Activated naive CD8-positive, alpha-beta T cell treated with anti-CD3 and anti-CD28 coated beads, Interleukin-2, amount 10 ng/mL, durations not matched to agents 7 days and 5 days (primary cell): ENCODE results near the gene ENTPD8. TPM values are rescaled to one million over a fixed set of nuclear protein-coding genes. Genes with fewer than 3 reads are reported as not detected.

Experiments
- ATAC-seq: fragments of 150-1000 bp; cut with Tn5 transposase; one replicate; pipeline ENCODE4 v1.10.0; 2021; ENCODE audit warnings: low read depth, moderate library complexity
- POLR2A ChIA-PET: fragments of 350-600 bp; sonication (Branson Sonifier 250); formaldehyde crosslinking; loops from one replicate; lab custom pipeline; 2021; ENCODE audit warnings: antibody characterized with exemption; lab: Charles Lee
- DNase-seq: peaks from one replicate; pipeline ENCODE4 v3.0.0; 2021
- H3K27ac Mint-ChIP-seq: one replicate; pipeline ENCODE4 v1.8.0; 2022; ENCODE audit warnings: mild to moderate bottlenecking, mixed read lengths
- H3K27me3 Mint-ChIP-seq: one replicate; pipeline ENCODE4 v1.8.0; 2022; ENCODE audit warnings: mild to moderate bottlenecking, moderate library complexity, mixed read lengths
- H3K36me3 Mint-ChIP-seq: one replicate; pipeline ENCODE4 v1.8.0; 2021; ENCODE audit warnings: mild to moderate bottlenecking, mixed read lengths
- H3K4me1 Mint-ChIP-seq: one replicate; pipeline ENCODE4 v1.8.0; 2021; ENCODE audit warnings: mixed read lengths
- H3K4me3 Mint-ChIP-seq: one replicate; pipeline ENCODE4 v1.8.0; 2022; ENCODE audit warnings: mild to moderate bottlenecking, moderate library complexity, mixed read lengths
- H3K9me3 Mint-ChIP-seq: one replicate; pipeline ENCODE4 v1.8.0; 2021; ENCODE audit warnings: mixed read lengths
- total RNA-seq, 2 experiments: library from RNA; stranded (reverse); gene quantifications; one replicate each; pipeline ENCODE4 v1.2.3, GENCODE V29; 2021

The ENTPD8 gene
- total RNA-seq, 2 experiments from 2014 or later, result not detected

DNA sequence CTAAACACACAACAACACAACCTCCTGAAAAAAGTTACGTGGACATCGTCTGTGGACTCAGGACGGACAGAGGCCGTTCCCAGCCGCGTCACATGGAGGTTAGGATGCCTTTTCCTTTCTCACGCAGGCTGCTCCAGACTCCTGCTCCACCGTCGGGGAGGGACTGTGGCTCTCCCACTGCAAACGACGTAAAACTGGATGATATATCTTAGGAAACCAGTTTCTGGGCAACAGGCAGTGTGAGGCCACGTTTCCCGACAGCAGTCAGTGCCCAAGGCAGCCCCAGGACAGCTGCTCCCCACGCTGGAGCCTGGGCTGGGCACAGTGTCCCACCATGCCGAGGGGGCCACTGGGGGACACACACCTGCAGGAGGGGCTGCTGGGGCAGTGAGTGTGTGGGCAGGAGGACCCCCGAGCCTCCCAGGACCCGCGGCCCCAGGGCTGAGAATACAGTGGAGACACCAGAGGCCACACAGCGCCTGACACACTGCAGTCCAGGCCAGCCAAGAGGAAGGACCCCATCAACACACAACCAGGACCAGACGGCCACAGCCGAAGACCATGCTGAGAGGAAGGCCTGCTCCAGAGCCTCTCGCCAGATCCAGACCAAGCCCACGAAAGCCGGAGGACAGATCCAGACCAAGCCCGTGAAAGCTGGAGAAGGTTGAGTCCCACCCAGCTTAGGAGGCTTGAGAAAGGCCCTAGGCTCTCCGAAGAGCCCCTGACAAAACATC is 44.4 kb downstream of the ENTPD8 start:
- DNase-seq (no peak), ATAC-seq (no peak)
- Mint-ChIP-seq H3K36me3 (no peaks in the 10 kb centered on the region), H3K4me1 (peaks cover 2% of the 10 kb centered on the region), H3K4me3 (no peak overlapping the region), H3K9me3 (no peaks in the 10 kb centered on the region), H3K27me3 (no peaks in the 10 kb centered on the region), H3K27ac (no peak overlapping the region)
- POLR2A ChIA-PET, result no interaction called here

GRCh38 chr9:137396227-137396626 is 44.9 kb downstream of the ENTPD8 start:
- Mint-ChIP-seq H3K27me3 (no peaks in the 10 kb centered on the region), H3K4me3 (no peak overlapping the region), H3K9me3 (no peaks in the 10 kb centered on the region), H3K36me3 (no peaks in the 10 kb centered on the region), H3K4me1 (peaks cover 2% of the 10 kb centered on the region), H3K27ac (no peak overlapping the region)
- ATAC-seq (no peak), DNase-seq (no peak)
- POLR2A ChIA-PET, result no interaction called here

DNA sequence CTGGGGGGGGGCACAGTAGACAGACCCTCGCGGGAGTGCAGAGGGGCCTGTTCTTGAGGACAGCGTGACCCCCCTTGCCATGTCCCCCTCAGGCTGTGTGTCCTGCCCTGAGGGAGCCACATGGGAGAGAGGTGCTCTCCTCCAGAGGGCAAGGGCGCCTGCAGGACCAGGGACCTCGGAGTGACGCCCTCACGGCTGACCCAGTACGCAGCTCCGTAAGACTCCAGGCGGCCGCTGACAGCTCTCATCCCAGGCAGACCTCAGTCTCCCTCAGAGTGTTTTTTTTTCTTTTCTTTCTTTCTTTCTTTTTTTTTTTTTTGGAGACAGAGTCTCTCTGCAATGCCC is 45.5 kb downstream of the ENTPD8 start:
- H3K36me3 Mint-ChIP-seq, result no peaks in the 10 kb centered on the region
- ATAC-seq (no peak), DNase-seq (no peak)
- H3K9me3 Mint-ChIP-seq, result no peaks in the 10 kb centered on the region
- H3K27me3 Mint-ChIP-seq, result no peaks in the 10 kb centered on the region
- H3K4me1 Mint-ChIP-seq, result peaks cover 2% of the 10 kb centered on the region
- POLR2A ChIA-PET, result no interaction called here
- H3K4me3 Mint-ChIP-seq, result no peak overlapping the region
- H3K27ac Mint-ChIP-seq, result no peak overlapping the region

GRCh38 chr9:137394866-137395665 is 46.1 kb downstream of the ENTPD8 start:
- POLR2A ChIA-PET, result no interaction called here
- Mint-ChIP-seq H3K27ac (no peak overlapping the region), H3K27me3 (no peaks in the 10 kb centered on the region), H3K4me3 (no peak overlapping the region), H3K4me1 (peaks cover 4% of the 10 kb centered on the region), H3K36me3 (no peaks in the 10 kb centered on the region), H3K9me3 (no peaks in the 10 kb centered on the region)
- DNase-seq (no peak), ATAC-seq (no peak)

- POLR2A ChIA-PET, result no interaction called here
- no peaks in the 10 kb centered on the region for H3K27me3 Mint-ChIP-seq
- DNase-seq, result no peak
- no peaks in the 10 kb centered on the region for H3K36me3 Mint-ChIP-seq
- peaks cover 4% of the 10 kb centered on the region for H3K4me1 Mint-ChIP-seq
- ATAC-seq, result no peak
- no peaks in the 10 kb centered on the region for H3K9me3 Mint-ChIP-seq
- H3K4me3 Mint-ChIP-seq, result no peak overlapping the region
- H3K27ac Mint-ChIP-seq, result no peak overlapping the region
Measured at GRCh38 chr9:137393176-137394150, 47.7 kb downstream of the ENTPD8 start.

- POLR2A ChIA-PET, result no interaction called here
- H3K4me1 Mint-ChIP-seq, result peaks cover 4% of the 10 kb centered on the region
- H3K4me3 Mint-ChIP-seq, result no peak overlapping the region
- no peaks in the 10 kb centered on the region for H3K9me3 Mint-ChIP-seq
- H3K27me3 Mint-ChIP-seq, result no peaks in the 10 kb centered on the region
- no peak overlapping the region for H3K27ac Mint-ChIP-seq
- H3K36me3 Mint-ChIP-seq, result no peaks in the 10 kb centered on the region
- DNase-seq (no peak), ATAC-seq (no peak)
Measured at GRCh38 chr9:137392232-137393007, 48.7 kb downstream of the ENTPD8 start.

- POLR2A ChIA-PET, result no interaction called here
- Mint-ChIP-seq H3K4me1 (peaks cover 2% of the 10 kb centered on the region), H3K4me3 (no peak overlapping the region), H3K27ac (no peak overlapping the region), H3K9me3 (no peaks in the 10 kb centered on the region), H3K36me3 (no peaks in the 10 kb centered on the region), H3K27me3 (no peaks in the 10 kb centered on the region)
- no peak for DNase-seq
- ATAC-seq, result no peak
Measured at GRCh38 chr9:137391411-137391754, 49.8 kb downstream of the ENTPD8 start.

- DNase-seq (no peak), ATAC-seq (no peak)
- POLR2A ChIA-PET, result no interaction called here
- no peaks in the 10 kb centered on the region for H3K27me3 Mint-ChIP-seq
- H3K4me3 Mint-ChIP-seq, result no peak overlapping the region
- H3K27ac Mint-ChIP-seq, result no peak overlapping the region
- H3K4me1 Mint-ChIP-seq, result peaks cover 2% of the 10 kb centered on the region
- no peaks in the 10 kb centered on the region for H3K9me3 Mint-ChIP-seq
- no peaks in the 10 kb centered on the region for H3K36me3 Mint-ChIP-seq
Measured at GRCh38 chr9:137390553-137391410, 50.4 kb downstream of the ENTPD8 start.

DNA sequence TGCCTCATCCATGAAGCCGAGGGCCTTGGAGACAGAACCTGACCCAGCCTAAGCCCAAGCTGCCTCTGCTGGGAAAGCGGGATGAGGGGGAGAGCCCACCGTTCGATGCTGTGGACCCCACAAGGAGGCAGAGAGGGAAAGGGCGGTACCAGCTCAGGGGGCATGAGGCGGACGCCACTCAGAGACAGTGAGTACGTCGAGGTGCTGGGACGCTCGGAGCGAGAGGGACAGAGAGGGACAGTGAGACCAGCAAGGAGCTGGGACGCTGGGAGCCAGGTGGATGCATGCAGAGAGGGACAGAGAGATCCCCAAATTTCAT is 51.8 kb downstream of the ENTPD8 start:
- no peak overlapping the region for H3K27ac Mint-ChIP-seq
- no peaks in the 10 kb centered on the region for H3K36me3 Mint-ChIP-seq
- POLR2A ChIA-PET, result no interaction called here
- no peaks in the 10 kb centered on the region for H3K9me3 Mint-ChIP-seq
- ATAC-seq, result no peak
- H3K27me3 Mint-ChIP-seq, result no peaks in the 10 kb centered on the region
- H3K4me1 Mint-ChIP-seq, result peaks cover 2% of the 10 kb centered on the region
- DNase-seq, result no peak
- H3K4me3 Mint-ChIP-seq, result no peak overlapping the region

DNA sequence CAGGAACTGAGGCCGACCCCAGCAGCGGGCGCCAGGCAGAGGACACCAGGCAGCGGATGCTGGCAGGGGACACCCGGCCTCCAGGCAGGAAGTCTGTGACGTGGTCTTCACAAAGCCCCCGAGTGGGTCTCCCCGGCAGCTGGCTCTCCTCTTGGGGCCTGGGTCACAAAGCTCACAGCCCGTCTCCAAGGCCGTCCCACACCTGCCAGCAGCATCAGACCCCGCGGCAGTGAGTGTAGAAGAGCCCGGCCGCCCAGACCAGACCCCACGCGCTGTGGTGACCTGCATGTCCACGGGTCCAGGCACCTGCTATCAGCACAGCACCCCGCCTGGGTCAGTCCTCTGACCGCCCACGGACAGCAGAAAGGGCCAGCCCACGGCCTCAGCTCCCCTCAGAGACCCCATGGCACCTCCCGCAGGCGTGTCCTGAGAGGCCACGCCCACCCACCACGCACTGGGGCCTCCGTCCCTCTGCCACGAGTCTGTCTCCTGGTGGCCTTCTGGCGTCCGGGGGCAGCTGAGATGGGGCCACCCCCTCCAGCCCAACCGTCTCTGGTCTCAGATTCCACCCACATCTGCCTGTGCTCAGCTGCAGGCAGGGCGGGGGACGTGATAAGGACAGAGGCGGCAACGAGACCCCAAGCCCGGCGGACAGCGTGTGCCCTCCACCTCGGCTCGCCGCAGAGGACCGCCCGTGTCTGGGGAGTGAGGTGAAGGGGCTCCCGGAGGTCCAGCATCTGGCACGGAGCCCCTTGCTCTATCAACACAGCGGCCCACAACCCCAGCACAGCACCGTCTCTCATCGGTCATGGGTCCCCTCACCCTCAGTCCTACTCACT is 52.3 kb downstream of the ENTPD8 start:
- H3K4me1 Mint-ChIP-seq, result peaks cover 2% of the 10 kb centered on the region
- peak overlapping the region; percentile 61 for H3K27ac Mint-ChIP-seq
- no peaks in the 10 kb centered on the region for H3K27me3 Mint-ChIP-seq
- no peaks in the 10 kb centered on the region for H3K36me3 Mint-ChIP-seq
- H3K9me3 Mint-ChIP-seq, result no peaks in the 10 kb centered on the region
- POLR2A ChIA-PET, result interaction anchor here (2.1 kb wide), 1 partner anchor 87 kb away, joined by 6 read pairs; the partner anchor contains the start of gene NRARP
- no peak overlapping the region for H3K4me3 Mint-ChIP-seq
- no peak for DNase-seq
- ATAC-seq, result no peak

DNA sequence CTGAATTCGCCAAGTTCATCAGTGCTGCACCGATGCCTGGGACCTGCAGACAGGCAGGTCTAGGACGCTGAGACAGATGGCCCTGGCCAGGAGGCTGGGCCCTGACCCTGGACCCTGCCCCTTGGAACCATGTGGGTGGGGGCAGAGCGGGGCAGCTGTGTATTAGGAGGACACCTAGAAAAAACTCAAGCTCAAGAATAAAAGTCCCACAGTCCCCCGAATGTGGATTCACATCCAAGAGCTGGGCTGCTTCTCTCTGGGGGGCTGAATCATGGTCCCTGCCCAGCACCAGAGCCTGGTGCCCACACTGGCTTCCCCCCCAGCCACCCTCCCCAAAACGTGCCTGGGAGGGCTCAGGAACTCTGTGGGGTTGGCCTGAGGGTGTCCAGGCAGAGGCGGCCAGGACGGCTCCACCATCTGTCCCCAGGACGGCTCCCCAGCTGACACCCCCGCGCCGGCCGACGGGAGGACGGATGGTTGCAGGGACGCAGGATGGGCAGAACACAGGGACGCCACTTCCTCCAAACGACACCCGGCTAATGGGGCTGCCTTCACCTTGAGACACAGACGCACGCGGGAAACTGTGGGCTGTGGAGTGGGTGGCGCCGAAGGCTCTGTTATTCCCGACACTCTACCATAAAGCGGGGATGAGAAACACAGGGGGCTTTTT is 53.1 kb downstream of the ENTPD8 start:
- peaks cover 2% of the 10 kb centered on the region for H3K4me1 Mint-ChIP-seq
- DNase-seq, result no peak
- H3K9me3 Mint-ChIP-seq, result no peaks in the 10 kb centered on the region
- H3K27me3 Mint-ChIP-seq, result no peaks in the 10 kb centered on the region
- H3K4me3 Mint-ChIP-seq, result no peak overlapping the region
- H3K27ac Mint-ChIP-seq, result peak overlapping the region; percentile 84
- ATAC-seq, result no peak
- no peaks in the 10 kb centered on the region for H3K36me3 Mint-ChIP-seq
- POLR2A ChIA-PET, result interaction anchor here (1.0 to 2.1 kb wide), 2 partner anchors 68 to 86 kb away, joined by 3 to 6 read pairs; partner anchors contain the start of gene NRARP
